HG03378 (cell line): ENCODE data around the gene MICB.
"Not testable (repeated sequence)": the region's sequence is repeated elsewhere in the genome, so short reads cannot be mapped to it uniquely, and the experiment has no call there.

ENCODE experiments used
- ATAC-seq: cut with Tn5 transposase; IDR thresholded peaks from one replicate; pipeline ENCODE4 v1.9.1; 2021; ENCODE audit warnings: mild to moderate bottlenecking, moderate library complexity; ENCODE audit not compliant: unreplicated experiment

Gene MICB

DNA sequence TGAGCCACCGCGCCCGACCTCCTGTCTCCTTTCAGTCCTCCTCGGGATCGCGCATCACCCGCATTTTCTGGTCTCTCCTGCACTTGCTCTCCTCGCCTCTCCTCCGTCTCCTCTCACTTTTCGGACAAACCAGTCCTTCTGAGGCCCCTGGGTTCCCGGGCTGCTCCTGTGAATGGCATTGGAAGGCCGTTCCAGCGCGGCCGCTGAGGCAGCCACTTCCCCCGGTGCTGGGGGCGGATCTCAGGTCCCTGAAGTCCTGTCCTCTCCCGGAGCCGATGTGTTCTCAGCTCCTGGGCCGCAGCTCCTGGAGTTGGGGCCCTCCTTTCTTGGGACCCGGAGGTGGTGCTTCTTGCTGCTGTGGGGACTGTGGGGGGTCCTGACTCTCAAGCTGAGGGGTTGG lies 803 bp downstream of the MICB start:
- ATAC-seq: no peak

DNA sequence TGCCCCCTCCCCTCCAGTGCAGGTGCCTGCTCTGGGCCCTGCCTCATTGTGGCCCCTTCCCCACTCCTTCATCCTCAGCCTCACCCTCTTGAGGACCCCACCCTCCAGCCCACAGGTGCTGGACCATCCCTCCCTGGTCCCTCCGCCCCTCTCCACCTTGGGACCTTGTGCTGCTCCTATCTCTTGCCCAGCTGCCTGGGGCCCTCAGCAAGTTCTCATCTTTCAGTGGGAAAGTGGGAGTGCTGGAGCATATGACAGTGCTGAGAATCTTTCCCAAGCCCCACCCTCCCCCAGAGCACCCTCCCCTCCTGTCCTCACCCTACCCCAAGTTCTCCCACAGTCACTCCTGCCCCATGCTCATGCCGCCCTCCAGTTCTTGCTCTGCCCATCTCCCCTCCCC lies 1.7 kb downstream of the MICB start:
- ATAC-seq: not testable (repeated sequence)

DNA sequence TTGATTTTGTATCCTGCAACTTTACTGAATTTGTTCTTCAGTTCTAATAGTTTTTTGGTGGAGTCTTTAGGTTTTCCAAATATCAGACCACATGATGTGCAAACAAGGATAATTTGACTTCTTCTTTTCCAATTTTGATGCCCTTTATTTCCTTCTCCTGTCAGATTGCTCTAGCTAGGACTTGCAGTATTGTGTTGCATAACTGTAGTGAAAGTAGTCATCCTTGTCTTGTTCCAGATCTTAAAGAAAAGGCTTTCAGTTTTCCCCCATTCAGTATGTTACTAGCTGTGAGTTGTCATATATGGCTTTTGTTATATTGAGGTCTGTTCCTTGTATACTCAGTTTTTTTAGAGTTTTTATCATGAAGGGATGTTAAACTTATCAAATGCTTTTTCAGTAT lies 4.6 kb downstream of the MICB start:
- ATAC-seq: no peak

DNA sequence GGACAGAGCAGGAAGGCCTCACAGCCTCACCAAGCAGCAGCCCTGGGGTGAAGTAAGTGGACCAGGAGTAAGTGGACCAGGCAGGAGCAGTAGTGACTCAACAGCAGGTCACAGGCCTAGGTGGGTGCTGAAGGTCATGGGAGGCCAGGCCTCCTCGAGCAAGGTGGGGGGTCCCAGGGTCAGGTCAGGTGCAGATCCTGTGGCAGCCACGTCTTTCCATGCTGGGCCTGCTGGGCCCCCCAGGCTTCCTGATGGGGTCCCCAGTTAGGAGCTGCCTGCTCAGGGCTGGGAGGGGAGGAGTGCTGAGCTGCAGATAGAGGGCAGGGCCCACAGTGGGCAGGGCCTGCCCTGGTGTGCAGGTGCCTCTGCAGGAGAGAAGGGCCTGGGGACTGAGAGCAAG lies 11.1 kb downstream of the MICB start:
- ATAC-seq: not testable (repeated sequence)

DNA sequence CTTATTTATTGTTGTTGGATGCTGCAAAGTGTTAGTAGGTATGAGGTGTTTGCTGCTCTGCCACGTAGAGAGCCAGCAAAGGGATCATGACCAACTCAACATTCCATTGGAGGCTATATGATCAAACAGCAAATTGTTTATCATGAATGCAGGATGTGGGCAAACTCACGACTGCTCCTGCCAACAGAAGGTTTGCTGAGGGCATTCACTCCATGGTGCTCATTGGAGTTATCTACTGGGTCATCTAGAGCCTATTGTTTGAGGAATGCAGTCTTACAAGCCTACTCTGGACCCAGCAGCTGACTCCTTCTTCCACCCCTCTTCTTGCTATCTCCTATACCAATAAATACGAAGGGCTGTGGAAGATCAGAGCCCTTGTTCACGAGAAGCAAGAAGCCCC lies 12.1 kb downstream of the MICB start:
- no peak for ATAC-seq

DNA sequence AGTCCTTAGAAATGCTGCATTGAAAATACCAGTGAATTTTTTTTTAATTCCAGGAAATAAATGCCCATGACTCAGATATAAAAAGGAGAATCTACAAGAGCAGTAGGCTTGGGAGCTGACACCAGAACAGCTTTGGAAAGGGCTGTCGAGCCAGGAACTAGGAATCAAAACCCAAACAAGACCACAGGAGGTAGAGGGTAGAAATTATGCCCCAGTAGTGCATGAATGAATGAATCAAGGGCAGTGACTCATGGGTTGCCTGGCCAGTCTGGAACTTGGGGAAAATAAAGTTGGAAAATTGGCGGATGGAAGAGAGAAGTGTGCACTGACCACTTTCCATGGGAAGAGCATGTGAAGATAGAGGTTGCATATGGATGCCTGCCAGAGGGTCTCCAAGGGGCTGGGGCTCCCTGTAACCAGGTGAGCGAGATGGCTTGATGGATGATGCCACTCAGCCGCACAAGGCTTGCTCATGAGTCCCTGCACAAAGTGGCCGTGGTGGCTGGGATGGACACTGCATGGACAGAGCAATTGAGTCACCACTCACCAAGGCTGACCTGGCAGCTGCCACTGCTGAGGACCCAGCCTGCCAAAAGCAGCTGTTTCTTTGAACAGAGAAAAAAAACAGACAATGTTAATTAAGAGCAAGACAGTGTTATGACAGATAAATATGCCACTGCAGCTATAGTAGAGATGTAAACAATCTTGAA lies 15.7 kb downstream of the MICB start:
- no peak for ATAC-seq

DNA sequence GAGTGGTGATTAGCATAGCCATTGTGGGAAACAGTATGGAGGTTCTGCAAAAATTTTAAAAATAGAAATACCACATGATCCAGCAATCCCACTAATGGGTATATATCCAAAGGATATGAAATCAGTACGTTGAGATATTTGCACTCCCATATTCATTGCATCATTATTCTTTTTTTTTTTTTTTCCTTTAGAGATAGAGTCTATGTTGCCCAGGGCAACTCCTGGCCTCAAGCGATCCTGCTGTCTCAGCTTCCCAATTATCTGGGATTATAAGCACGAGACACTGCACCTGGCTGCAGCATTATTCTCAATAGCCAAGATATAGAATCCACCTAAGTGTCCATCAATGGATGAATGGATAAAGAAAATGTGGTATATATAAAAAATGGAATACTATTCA lies 23.9 kb downstream of the MICB start:
- no peak for ATAC-seq

DNA sequence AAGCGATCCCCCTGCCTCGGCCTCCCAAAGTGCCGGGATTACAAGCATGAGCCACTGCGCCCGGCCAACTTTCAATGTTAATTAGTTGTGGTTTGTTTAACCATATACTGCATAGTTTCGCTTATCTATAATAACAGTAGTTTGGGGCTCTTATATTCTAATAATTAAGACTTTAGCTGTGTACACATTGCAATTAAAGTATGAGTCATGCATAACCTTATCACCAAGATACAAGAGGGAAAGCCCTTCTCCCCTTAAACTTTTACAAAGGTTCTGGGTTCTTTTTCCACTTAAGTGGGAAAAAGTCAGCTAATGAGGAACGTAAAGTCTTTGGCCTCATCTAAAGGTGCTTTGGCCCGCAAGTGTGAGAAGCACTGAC lies 27.6 kb downstream of the MICB start:
- ATAC-seq: no peak

DNA sequence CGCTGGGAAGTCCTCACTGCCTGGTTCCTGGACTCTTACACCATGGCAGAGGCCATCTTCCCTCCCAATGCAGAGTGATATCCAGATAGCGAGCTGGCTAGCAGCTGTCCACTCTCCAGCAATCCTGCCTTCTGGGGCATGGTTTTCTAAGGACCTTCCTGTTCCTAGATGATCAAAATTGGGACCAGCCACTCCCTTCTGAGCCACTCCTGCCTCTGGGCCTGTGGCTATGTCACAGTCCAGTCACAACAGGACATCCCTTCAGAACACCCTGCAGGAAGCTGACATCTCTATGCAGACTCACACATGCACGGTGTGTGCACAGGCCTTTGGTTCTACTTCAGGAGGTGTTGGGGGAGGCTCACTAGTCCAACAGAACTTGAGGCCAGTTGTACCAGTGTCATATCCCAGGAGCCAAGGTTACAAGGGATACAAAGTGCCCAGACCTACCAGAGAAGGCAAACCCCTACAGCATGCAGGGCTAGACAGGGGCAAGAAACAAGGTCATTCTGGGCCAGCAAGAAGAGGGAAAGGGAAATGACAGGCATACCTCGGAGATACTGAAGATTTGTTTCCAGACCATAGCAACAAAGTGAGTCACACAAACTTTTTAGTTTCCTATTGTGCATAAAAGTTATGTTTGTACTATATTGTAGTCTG lies 28.1 kb downstream of the MICB start:
- ATAC-seq: no peak

DNA sequence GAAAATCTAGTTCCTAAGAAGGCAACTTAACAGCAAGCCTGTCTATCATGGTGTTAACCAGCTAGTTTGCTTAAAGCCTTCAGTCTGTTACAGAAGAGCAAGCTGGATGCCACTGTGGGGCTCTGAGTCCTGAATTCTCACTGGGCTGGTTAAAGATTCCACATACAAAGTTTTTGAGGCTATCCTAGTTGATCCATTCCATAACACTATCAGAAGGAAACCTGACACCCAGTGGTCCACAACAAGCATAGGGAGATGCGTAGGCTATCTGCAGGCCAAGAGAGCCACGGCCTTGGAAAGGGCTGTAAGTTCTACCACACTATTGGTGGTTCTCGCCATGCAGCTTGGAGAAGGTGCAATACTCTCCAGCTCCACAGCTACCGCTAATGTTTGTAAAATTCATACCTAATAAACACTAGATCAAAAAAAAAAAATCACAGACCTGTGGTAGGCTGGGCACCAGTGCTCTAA lies 30.4 kb downstream of the MICB start:
- no peak for ATAC-seq

DNA sequence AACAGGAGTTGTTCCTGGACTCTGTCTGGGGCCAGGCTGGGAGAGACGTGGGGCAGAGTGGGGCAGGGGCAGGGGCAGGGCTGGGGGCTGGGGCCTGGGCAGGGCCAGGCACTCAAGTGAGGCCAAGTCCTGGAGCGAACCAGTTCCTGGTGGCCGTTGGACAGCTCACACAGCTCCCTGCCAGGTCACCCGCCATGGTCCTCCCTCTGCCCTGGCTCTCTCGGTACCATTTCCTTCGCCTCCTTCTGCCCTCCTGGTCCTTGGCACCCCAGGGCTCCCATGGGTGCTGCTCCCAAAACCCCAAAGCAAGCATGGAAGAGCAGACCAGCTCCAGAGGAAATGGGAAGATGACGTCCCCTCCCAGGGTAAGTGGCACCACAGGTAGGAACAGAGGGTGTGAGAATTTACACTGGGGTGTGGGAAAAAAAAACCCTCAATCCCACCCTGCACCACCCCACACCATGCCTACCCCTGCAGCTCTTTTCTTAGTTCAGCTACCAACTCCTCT lies 30.9 kb downstream of the MICB start, which contains the start of gene MCCD1:
TSS of gene MCCD1 (plus strand) at position 142 of the 508 bp plus-strand sequence. CDS start at position 195, 53 bp downstream.
- no peak for ATAC-seq

DNA sequence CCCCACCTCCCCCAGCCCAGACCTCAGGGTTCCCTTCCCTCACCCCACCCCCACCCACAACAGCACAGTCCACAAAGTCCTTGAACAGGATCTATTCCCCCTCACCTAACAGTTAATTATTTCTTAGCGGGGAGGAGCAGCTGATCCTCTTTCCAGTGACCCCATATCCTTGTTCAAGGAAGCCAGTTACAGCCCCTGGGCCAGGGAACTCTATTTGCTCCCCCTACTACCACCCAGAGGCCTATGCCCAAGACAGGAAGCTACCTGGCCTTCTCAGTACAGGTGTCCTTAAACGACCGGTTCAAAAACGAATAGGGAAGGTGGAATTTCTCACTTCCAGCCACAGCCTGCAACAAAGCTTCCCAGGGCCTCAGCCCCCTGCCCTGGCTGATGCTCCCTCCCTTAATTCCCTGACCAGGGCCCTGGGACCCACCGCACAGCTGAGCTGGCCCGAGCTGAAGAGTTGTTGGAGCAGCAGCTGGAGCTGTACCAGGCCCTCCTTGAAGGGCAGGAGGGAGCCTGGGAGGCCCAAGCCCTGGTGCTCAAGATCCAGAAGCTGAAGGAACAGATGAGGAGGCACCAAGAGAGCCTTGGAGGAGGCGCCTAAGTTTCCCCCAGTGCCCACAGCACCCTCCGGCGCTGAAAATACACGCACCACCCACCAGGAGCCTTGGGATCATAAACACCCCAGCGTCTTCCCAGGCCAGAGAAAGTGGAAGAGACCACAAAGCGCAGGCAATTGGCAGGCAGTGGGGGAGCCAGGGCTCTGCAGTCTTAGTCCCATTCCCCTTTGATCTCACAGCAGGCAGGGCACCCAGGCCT lies 31.6 kb downstream of the MICB start:
- ATAC-seq: no peak

DNA sequence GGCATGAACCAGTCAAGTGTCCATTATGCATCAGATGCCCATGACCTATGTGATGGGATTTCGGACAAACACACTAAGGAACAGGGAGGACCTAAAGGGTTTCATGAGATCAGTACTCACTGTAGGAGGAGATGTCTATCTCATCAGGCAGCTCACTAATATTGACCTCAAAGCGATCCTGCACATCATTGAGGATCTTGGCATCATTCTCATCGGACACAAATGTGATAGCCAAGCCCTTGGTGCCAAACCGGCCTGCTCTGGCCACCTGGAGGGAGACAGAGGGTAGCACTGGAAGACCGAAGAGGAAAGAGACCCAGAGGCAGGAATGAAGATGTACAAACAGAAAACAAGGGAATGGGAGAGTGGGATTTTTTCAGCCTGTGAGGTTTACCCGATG lies 32.7 kb downstream of the MICB start:
- no peak for ATAC-seq

DNA sequence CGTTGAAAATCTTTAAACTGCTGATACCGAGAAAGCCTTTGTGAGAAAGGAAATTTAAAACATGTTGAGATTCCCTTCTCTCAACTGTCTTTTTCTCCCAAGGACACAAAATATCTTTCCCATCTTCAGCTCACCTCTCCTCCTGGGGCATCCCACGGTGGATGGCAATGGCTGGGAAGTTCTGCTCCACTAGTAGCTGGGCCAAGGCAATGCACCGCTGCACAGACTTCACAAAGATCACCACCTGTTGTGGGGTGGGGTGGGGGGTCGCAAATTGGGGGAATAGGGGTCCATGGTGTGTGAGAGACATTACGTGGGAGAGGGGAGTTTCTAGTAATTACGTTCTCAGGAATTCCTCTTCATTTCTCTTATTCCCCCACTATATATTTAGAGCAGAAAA lies 33.2 kb downstream of the MICB start:
- no peak for ATAC-seq

DNA sequence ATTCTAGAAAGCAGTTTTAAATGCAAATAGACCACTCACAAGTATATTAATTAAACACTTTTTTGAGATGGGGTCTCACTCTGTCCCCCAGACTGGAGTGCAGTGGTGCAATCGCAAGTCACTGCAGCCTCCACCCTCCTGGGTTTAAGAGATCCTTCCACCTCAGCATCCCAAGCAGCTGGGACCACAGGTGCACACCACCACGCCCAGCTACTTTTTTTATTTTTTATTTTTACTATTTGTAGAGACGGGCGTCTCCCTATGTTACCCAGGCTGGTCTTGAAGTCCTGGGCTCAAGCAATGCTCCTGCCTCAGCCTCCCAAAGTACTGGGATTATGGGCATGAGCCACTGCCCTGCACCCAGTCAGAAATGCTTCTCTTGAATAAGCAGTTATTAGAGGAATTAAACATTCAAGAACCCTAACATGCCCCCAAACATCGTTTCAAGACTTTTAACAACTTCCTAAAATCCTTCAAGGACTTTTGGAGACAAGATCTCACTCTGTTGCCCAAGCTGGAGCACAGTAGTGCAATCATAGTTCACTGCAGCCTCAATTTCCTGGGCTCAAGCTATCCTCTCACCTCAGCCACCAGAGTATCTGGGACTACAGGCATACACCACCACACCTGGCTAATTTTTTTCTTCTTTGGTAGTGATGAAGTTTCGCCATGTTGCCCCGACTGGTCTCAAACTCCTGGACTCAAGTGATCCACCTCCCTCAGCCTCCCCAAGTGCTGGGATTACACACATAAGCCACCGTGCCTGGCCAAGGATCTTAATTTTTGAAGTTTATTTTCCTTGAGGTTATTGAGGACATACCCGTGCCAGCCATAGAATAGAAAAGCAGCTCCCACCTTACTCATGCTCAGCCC lies 34.1 kb downstream of the MICB start:
- ATAC-seq: no peak

DNA sequence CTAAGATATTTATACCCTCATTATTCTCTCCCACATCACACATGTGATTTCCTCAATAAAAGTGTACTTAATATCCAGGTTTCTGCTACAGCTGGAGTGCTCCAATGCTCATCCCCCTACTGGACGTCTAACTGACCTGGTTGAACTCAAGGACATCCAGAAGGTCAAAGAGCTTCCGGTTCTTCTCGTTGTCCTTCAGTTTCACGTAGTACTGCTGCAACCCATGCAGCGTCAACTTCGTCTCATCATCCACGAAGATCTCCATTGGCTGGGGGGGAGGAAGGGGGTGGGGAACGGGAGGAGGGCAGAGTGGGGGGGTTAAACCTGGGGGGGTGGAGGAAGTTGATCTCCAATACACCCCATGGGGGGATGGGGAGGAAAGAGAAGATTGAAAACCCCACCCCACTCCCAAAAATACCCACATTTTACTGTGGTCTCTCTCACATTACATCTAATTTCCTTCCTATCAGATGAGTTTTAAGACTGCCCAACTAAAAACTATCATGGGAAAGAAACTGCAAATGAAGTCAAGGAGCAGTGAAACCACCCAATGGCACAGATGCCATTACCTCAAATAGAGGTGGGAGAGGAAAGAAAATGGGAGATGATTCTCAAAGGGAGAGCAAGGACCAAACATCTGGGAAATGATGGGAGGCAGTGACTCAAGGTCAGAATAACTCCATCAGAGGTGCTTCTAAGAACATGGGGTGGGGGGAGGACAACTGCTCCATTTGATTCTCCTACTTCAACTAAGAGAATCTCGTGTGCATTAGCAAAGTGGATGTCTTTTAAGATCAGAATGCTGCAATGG lies 34.9 kb downstream of the MICB start:
- ATAC-seq: no peak

DNA sequence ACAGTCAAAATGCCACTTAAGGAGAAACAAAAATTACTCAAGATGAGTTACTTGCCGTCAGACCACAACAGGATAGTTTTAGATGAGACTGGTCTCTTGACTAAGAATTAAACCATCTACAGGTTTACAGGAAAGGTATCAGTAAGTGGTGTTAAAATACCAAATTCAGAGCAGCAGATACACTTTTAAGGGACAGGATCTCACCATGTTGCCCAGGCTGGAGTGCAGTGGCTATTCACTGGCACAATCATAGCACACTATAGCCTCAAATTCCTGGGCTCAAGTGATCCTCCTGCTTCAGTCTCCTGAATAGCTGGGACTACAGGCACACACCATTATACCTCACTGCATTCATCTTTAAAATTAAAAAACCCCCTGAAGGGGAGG lies 35.5 kb downstream of the MICB start:
- ATAC-seq: no peak

DNA sequence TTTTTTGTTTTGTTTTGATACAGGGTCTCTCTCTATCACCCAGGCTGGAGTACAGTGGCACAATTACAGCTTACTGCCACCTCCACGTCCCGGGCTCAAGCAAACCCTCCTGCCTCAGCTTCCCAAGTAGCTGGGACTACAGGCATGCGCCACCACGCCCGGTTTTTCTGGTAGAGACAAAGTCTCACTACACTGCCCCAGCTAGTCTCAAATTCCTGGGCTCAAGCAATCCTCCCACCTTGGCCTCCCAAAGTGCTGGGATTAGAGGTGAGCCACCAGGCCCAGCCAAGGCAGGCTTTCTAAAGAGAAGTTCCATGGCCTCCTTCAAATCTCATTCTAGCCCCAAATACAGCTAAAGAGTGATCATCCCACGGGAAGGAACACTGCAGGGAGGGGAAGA lies 36.1 kb downstream of the MICB start:
- no peak for ATAC-seq

DNA sequence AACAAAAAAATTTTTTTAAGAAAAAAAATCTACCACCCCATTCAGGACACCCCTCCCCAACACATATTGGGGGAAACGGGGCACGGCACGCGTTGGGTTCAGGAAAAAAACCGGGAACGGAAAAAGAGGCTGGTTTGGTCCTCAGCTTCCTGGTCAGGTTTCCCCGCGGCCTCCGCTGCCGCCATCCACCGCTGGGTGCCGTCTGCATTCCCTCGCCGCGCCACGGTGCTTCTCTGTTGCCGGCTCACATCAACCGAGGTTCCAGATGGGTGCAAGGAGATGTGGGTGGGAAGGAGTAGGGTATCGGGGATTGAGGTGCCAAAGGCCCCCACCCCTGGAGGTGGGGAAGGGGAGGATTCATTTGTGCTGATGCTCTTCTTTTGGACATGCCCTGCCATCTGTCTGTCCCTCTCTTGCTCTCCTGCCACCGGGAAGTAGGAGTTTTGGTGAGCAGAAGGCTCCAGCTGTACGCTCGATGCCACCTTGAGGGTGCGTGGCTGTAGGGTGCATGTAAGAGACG lies 36.6 kb downstream of the MICB start:
- ATAC-seq: no peak
